NCI-H146 (cell line): ENCODE measurements around the gene SMYD5.

Experiments
- DNase-seq: peaks from one replicate; lab custom pipeline; 2025; lab: John Stamatoyannopoulos, UW

SMYD5 gene

DNA sequence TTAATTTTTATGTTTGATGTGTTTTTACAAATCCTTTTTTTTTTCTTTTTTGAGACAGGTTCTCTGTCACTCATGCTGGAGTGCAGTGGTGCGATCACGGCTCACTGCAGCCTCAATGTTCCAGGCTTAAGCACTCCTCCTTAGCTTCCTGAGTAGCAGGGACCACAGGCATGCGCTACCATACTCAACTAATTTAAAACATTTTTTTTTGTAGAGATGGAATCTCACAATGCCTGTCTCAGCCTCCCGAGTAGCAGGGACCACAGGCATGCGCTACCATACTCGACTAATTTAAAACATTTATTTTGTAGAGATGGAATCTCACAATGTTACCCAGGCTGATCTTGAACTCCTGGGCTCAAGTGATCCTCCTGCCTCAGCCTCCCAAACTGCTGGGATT, 8.4 kb upstream of the SMYD5 start:
- no peak for DNase-seq

DNA sequence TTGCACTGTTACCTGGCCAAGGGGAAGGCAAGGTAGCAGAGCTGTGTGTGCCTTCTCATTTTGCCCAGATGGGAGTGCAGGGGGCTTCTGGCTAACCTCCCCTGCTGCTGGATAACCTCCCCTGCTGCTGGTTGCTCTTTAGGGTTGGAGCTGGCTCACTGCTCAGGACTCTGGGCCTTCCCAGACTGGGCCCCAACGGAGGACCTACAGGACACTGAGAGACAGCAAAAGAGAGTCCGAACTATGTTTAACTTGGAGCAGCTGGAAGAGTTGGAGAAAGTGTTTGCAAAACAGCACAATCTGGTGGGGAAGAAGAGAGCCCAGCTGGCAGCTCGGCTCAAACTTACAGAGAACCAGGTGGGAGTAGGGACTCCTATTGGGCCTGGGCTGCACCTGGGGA, 5.8 kb upstream of the SMYD5 start:
- DNase-seq = no peak

DNA sequence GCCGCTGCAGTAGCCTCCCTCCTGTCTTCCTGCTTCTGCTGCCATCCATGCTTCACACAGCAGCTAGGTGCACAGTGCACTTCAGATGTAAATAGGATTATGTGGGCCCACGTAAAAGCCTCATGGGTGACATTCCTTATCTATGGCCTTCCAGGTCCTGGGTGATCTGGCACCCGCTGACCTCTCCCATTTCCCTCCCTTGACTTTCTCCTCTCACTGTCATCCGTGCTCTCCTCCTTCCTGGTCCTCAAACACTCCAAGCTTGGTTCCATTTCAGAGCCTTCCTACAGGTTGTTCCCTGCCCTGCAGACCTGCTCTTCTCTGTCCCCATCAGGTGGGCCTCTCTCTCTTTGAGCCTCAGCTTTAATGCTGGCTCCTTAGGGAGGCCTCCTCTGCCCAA, 4.0 kb upstream of the SMYD5 start:
- DNase-seq = no peak

DNA sequence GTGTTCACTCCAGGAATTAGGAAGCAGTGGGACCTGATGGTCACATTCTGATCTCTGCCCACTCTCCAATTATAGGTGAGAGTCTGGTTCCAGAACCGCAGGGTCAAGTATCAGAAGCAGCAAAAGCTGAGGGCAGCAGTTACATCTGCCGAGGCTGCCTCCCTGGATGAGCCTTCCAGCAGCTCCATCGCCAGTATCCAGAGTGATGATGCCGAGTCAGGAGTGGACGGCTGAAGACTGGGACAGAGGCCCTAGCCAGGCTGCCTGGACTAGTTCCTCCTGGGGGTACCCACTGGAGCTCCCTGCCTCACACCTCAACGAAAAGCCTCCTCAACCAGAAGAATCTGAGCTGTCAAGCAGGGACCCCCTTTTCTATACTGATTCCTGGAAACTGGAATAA, 3.3 kb upstream of the SMYD5 start:
- DNase-seq = no peak

DNA sequence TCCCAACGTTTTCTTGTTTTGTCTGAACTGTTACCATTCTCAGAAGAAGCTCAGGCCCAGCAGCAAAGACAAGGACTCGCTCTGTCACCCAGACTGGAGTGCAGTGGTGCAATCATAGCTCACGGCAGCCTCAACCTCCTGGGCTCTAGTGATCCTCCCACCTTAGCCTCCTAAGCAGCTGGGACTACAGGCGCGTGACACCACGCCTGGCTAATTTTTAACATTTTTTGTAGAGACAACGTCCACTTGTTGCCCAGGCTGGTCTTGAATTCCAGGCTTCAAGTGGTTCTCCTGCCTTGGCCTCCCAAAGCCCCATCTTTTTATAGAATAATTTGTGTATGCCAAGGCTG, 2.0 kb upstream of the SMYD5 start:
- no peak for DNase-seq

DNA sequence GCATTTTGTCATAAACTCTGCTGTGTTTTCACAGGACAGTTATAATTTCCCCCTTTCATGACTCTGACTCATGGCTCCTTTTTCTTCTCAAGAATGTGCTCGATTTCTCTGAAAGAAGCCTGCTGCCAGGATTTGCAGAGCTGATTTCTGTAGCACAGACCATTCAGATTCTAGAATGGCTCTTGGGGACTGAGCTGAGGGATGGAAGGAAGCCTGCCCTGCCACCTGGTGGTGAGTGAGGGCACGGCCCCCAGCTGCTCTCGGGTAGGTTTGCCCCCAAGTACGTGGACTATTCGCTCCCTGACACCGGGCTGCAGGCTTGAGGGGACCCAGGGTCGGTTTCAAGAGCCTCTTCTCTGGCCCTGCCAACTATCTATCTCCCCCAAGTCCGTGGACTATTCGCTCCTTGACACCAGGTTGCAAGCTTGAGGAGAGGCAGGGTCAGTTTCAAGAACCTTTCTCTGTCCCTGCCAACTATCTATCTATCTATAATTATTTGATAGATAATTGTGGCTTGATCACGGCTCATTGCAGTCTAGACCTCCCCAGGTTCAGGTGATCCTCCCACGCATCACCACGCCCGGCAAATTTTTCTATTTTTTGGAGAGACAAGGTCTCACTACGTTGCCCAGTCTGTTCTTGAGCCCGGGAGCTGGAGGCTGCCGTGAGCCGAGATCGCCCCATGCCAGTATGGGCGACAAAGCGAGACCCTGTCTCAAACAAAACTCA, 1.4 kb upstream of the SMYD5 start:
- DNase-seq = peak; percentile 70

DNA sequence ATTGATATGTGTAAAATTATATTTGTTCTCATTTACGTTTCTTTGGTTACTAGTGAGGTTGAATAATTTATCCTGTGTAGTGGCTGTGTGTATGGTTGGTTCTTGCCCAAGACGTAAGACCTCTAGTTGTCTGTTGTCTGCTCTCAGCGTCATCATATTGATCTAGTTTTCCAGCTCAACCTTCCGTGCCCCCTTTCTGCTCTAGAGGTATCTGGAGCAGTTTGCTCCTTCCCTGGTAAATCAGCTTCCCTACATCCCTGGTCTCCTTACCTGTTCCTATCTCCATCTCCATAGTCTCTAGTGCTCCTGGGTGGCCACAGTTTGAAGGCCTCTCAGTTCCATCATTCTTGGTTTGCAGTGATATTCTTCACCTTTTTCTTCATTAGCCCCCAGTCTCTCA, 1.2 kb downstream of the SMYD5 start:
- DNase-seq = peak; percentile 40

DNA sequence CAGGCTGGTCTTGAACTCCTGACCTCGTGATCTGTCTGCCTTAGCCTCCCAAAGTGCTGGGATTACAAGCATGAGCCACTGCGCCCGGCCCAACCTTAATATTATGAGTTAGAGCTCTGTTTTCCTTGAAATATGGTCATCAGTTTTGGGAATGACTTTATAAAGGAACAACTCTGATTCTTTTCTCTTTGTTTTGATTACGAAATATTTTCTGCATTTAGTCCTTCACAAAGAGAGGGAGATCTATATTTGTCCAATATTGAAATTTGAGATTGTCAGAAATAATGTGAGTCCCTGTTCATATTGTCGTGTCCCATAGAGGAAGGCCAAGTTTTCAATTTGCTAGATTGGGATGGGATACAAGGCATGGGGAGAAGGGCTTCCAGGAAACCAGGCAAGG, 3.1 kb downstream of the SMYD5 start:
- DNase-seq = no peak

DNA sequence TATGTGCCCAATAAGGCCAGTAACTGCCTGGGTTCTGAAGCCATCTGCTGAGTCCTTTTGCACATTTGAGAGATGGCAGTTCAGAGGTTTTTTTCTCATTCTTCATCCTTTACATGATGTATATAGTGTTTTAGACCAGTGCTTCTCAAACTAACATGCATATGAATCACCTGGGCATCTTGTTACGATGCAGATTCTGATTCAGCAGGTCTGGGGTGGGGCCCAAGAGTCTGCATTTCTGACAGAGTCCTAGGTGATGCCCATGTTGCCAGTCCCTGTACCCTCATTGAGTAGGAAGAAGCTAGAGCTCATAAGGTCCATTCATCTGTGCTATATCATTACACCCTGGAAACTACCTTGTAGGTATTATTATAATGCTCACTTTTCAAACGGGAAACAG, 3.8 kb downstream of the SMYD5 start:
- no peak for DNase-seq

DNA sequence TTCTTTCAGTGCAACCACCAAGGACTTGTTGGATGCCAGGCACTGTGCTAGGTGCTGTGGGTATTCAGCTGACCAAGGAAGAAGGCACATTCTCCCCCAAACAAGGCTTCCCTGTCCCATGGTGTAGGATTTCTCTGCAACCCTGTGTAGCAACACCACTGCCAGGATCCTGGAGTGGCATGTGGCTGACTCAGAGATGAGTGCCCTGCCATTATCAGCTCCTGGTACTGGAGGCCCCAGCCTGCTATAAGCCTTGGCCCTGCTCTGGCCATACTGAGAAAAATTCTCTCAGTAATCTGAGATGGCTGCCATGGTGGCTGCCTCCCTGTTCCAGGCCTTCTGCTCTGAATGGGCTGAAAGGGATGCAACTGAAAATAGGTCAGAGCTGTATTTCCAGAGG, 4.3 kb downstream of the SMYD5 start:
- DNase-seq = no peak

DNA sequence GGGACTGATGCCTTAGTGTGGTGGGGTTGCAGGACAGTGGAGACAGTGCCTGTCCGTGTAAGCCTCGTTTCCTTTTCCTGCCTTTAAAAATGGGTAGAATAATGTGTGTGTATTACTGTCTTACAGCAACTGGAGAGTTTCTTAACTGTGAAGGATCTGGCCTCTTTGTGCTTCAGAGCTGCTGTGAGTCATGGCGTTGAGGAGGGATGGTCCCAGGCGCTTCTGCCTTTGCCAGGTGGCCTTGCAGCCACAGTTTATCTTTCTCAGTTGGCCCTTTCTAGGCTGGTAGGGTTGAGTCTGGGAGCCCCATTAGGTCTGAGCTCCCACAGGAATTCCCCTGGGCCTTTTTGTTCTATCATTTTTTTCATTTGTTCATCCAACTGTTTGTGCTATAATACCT, 9.8 kb downstream of the SMYD5 start:
- no peak for DNase-seq

DNA sequence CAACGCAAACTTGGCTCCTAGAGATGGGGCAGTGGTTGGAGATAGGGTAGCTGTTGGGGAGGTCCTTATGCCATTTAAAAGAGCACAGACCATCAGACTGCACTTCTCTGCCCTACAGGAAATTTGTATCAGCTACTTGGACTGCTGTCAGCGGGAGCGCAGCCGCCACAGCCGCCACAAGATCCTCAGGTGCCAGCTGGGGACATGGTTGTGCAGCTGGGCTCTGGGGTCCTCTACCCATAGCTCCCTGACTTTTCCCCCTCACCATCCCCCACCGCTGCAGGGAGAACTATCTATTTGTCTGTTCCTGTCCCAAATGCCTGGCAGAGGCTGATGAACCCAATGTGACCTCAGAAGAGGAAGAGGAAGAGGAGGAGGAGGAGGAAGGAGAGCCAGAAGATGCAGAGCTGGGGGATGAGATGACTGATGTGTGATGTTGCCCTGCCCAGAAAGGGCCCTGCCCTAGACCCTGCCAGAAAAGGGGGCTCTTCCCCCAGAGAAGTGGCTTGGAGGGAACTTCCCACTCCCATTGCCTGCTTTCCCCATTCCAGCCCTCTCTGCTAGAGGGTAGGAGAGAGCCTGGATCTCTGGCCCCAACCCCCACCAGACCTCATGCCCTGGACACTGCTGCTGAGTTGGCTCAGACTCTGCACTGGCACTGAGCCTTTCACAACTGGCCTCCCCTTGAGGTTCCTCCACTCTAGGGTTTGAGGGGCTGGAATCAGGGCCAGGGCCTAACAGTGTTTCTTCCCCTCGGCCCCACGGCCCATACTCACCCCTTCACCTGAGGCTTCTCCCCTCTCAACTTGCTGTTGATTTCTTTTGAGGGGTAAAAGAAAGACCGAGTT, 11.7 kb downstream of the SMYD5 start:
- DNase-seq = no peak

DNA sequence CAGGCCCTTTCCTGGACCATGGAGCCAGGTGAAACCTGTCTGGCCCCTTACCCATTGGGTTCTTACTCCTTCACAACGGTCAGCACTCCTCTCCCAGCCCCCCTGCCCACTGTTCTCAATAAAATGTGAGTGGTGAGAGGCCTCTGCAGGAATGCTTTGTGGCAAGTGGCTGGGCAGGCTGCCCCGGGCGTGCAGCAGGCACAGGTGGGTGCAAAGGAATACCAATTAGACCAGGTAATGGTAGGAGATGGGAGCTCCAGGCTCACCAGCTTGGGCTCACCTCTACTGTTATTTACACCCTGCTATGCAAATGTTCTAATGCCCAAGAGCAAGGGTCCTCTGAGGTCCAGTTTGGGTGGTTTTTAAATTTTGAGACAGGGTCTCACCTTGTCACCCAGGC, 13.0 kb downstream of the SMYD5 start:
- no peak for DNase-seq

DNA sequence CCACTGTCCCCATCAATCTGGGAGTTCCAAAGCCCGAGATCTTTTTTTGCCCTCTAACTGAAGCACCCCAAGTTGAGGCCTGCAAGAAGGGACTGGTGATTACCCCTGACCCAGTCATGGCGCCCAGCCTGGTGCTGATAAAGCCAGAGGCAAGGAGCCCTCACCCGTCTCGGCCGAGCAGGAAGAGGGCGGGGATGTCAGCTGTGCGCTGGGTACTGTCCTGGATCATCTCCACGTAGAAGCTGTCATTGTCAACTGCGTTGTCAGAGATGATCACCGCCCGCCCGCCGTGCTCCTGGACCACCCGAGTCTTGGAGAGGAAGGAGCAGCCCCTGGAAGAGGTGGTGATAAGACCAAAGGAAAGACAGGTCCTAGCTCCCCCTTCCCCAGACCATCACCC, 14.6 kb downstream of the SMYD5 start:
- no peak for DNase-seq

DNA sequence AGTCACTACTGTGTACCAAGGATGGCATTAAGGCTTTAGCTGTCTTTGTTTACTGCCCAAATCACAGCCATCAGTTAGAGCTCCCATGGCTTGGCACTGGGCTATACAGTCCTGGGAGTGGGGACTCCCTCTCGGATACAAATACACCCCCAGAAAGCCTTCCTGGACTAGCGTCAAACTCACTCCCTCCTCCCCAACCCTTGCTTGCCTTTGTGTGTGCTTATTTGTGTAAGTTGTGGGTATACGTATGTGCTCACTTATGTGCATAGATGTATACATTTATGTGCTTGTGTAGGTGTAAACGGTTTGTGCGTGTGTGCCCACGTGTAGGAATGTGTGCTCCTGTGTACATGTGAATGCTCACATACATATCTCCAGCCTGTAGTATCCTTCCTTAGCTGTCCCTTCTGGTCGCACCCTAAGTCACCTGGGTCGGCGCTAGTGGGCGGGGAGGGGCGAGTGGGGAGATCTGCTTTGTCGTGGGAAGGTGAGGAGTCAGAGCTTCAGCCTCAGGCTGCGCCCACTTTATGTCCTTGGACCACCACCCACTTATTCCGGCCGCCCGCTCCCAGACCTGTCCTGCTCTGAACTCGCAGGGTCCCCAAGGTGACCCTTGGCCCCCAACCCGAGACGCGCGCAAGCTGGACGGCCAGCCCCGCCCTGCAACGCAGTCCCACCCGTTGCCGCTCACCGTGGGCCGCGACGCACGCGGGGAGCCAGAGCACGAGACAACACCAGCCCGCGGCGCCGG, 18.5 kb downstream of the SMYD5 start:
- DNase-seq = peak; percentile 34

DNA sequence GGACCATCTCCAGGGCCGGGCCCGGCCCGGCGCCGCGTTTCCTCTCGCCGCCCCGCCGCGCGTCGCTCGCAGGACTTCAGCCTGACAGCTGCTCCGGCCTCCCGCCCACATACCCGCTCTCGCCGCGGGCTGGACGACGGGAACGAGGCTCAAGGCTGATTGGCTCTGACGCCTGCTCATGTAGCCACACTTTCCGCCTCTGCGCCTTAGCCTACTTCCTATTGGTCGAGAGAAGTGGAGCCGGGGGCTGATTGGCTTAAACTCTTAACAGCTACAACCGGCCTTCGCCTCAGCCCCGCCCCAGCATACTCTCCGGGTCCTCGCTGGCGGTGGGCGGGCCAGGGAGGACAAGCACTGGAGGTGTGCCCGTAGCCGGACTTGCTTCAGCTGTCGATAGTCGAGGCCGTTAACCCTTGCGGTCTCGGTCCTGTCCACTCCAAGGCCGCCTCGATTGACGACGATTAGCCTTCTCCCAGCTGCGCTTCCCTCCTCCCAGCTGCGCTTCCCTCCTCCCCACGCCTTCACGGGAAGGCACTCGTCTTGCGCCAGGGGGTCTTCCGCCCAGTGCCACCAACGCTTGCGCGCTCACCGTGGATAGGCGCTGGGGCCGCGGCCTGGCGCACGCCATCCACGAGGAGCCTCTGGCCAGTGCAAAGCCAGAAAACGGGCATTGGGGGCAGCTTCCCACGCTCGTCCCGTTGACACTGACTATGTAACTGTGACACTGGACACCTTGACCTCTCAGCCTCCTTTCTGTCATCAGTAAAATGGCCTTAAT, 19.3 kb downstream of the SMYD5 start, which contains the start of gene PRADC1:
TSS of gene PRADC1 (minus strand) at position 86 of the 778 bp plus-strand sequence. CDS start at position 7, 79 bp downstream.
- DNase-seq = peak; percentile 99

DNA sequence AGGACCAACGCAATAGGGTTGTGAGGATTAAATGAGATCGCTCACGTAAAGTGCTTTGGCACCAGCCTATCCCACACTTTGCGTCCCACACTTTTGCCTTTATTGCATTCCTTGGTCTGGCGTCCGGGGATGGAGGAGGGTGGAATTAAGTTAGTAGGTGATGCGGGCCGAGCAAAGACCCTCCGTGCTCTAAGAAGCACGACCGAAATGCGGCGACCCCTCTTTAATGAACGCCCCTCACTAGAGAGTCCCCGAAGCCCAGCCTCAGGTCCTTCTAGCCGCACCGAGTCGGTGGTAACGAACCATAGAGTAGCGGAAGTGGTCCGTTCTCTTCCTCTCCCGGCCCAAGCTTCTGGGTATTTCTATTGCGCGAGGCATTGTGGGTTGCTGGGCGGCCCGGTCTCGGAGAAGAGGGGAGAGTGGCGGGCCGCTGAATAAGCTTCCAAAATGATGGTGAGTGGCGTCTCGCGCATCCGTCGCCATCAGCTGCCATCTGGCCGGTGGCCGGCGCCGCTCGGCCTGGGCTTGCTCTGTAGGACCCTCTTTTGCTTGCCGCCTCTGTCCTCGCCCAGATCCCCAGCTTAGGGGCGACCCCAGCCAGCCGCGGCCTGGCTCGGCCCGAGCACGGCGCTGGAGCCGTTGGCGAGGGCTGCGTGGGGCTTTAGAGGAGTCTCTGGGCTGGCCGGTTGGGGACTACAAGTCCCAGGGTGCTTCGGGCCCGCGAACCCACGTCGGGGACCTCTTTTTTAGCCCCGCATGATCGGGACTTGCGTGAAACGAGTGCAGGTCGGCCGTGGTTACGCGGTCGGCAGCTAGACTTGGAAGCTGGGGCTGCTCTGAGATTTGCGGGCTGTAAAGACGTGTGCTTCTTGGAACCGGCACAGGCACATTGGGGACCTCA, 20.1 kb downstream of the SMYD5 start, which contains the start of gene CCT7:
TSS of gene CCT7 (plus strand) at position 377 of the 901 bp plus-strand sequence. CDS start at position 448, 71 bp downstream.
- DNase-seq = peak; percentile 93

DNA sequence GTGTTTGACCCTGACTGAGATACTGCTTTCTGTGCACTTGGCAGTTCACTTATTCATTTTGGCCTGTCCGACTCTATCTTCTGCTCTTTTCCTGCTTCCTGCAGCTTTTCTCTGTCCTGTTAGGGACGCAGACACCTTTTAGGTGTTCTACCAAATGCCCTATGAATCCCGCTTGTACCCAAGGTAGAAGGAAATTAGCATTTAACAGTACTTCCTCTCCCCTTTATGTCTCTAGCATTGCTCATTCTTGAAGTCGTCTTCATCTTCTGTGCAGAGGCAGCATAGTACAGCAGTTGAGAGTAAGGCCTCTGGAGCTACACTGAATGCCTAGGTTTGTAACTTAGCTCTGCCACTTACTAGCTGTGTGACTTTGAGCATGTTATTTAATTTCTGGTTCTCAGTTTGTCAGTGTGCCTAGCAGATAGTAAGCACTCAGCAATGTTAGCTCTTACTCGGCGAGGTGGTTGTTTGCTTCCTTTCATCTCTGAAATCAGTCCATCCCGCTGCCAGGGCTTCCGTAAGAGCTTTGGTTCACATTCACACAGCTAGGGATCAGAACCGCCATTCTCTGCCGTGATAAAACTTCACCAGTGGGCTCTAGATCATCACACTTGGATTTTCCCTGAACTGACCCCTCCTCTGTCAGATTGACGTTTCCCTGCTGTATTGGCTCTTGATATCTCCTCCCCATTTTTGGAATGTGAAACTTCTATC, 21.4 kb downstream of the SMYD5 start:
- DNase-seq = no peak

DNA sequence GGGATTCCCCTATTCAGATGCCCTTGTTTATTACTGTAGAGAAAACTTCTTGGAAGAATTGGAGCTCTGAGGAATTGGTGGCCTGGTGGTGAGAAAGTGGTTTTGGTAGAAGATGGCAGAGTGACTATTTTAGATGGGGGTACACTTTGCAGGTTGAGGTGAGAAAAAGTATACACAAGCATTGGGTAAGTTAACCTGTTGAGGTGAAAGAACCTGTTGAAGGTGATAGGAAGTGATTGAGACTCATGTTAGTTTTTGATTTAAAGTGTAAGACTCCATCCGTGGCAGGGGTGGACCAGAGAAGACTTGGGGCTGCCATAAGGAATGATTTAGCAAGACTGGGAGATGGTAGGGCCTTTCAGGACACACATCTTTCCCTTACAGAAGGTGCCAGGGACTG, 23.1 kb downstream of the SMYD5 start:
- no peak for DNase-seq

DNA sequence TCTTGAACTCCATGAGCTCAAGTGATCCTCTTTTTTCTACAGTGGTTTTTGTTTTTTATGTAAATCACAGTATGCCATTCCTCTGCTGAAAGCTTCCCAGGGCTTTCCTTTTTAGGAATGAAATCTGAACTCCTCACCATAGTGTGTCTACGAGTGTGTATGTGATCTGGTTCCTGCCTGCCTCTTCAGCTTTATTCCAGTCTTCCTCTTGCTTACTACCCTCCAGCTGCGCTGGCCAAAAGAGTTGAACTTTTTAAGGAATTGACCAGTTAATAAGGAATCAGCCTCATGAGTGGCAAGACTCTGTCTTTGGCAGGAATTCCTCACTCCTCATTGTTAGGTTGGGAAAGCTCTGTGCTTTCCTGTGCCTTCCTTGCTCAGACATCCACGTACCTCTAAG, 24.1 kb downstream of the SMYD5 start:
- DNase-seq = no peak
